Keratinocyte (primary cell): Measurements from ENCODE around the gene ZNF587B. TPM values are rescaled to one million over a fixed set of nuclear protein-coding genes. Genes with fewer than 3 reads are reported as not detected.
A peak's percentile ranks its signal among the peaks of the same experiment; 100 is the strongest.

Source experiments
- DNase-seq: peaks from one replicate; pipeline ENCODE4 v3.0.0-alpha.2; 2011; ENCODE audit warnings: low read depth, missing footprints, low spot score
- FAIRE-seq: peaks from 2 replicates; lab custom pipeline; 2011; peaks lifted over from hg19 to GRCh38; lab: Jason Lieb, UNC
- H2AFZ ChIP-seq: 2 replicates; pipeline ENCODE4 v1.6.0; 2012; ENCODE audit warnings: low read length, control low read depth, inconsistent platforms; ENCODE audit not compliant: control insufficient read depth
- H3K27ac ChIP-seq: 2 replicates; pipeline ENCODE4 v1.5.1; 2011; ENCODE audit warnings: low read length; ENCODE audit not compliant: control insufficient read depth, insufficient read depth
- H3K27me3 ChIP-seq: 3 replicates; pipeline ENCODE4 v1.6.0; 2011; ENCODE audit warnings: low read length; ENCODE audit not compliant: control insufficient read depth, insufficient read depth; ENCODE audit errors: extremely low read depth
- H3K36me3 ChIP-seq, 2 experiments: 2 replicates in 1 of 2; 3 replicates in 1 of 2; pipeline ENCODE4 v1.5.1; 2011; ENCODE audit warnings: low read length in 2 of 2, mild to moderate bottlenecking in 1 of 2; ENCODE audit not compliant: control insufficient read depth in 2 of 2, insufficient read depth in 2 of 2; ENCODE audit errors: extremely low read depth in 1 of 2
- H3K4me1 ChIP-seq: 3 replicates; pipeline ENCODE4 v1.5.1; 2011; ENCODE audit warnings: low read length; ENCODE audit not compliant: control insufficient read depth, insufficient read depth; ENCODE audit errors: extremely low read depth
- H3K4me2 ChIP-seq: 3 replicates; pipeline ENCODE4 v1.6.0; 2011; ENCODE audit warnings: low read depth, low read length; ENCODE audit not compliant: control insufficient read depth, insufficient read depth; ENCODE audit errors: extremely low read depth
- H3K4me3 ChIP-seq, 3 experiments: fragments of 200-600 bp in 1 of 3; sonication (generic) in 1 of 3; 2 replicates in 2 of 3; 3 replicates in 1 of 3; pipeline ENCODE4 v1.5.1; 2011 to 2016; ENCODE audit warnings: low read length in 3 of 3, mild to moderate bottlenecking in 3 of 3, control low read depth in 2 of 3, inconsistent platforms in 1 of 3, low read depth in 1 of 3, mixed read lengths in 1 of 3, mixed run types in 1 of 3, moderate library complexity in 1 of 3; ENCODE audit not compliant: control insufficient read depth in 2 of 3, insufficient read depth in 2 of 3; ENCODE audit errors: extremely low read depth in 1 of 3
- H3K79me2 ChIP-seq: 2 replicates; pipeline ENCODE4 v1.6.0; 2012; ENCODE audit warnings: low read length; ENCODE audit not compliant: control insufficient read depth, insufficient read depth
- H3K9ac ChIP-seq: 3 replicates; pipeline ENCODE4 v1.6.0; 2011; ENCODE audit warnings: low read length; ENCODE audit not compliant: control insufficient read depth, insufficient read depth; ENCODE audit errors: extremely low read depth
- H3K9me1 ChIP-seq: 3 replicates; pipeline ENCODE4 v1.6.0; 2011; ENCODE audit warnings: low read length; ENCODE audit not compliant: control insufficient read depth, insufficient read depth; ENCODE audit errors: extremely low read depth
- H3K9me3 ChIP-seq: 2 replicates; pipeline ENCODE4 v1.5.1; 2012; ENCODE audit warnings: low read depth, low read length; ENCODE audit not compliant: control insufficient read depth
- H4K20me1 ChIP-seq: 3 replicates; pipeline ENCODE4 v1.6.0; 2011; ENCODE audit warnings: low read length; ENCODE audit not compliant: control insufficient read depth, insufficient read depth; ENCODE audit errors: extremely low read depth
- CTCF ChIP-seq, 3 experiments: IDR thresholded peaks in 1 of 3; conservative IDR thresholded peaks in 1 of 3; optimal IDR thresholded peaks in 1 of 3; 2 replicates in 2 of 3; 3 replicates in 1 of 3; pipeline versions ENCODE3 to v1.5.1; 2011; ENCODE audit warnings: low read length in 3 of 3, mild to moderate bottlenecking in 3 of 3, moderate library complexity in 2 of 3, control low read depth in 1 of 3, inconsistent platforms in 1 of 3; ENCODE audit not compliant: insufficient read depth in 2 of 3; ENCODE audit errors: extremely low read depth in 1 of 3
- EZH2 ChIP-seq: IDR thresholded peaks from one replicate; pipeline ENCODE4 v1.6.1; 2012; ENCODE audit warnings: inconsistent platforms, mild to moderate bottlenecking, low read length, moderate library complexity
- dilution Hi-C: fragments of 300-500 bp; cut with MboI; formaldehyde crosslinking; loops from one replicate; pipeline ENCODE4 v1.7.0; 2020; ENCODE audit warnings: low sequenced_read_pairs; ENCODE audit not compliant: extremely low pct_ligation_motif_present
- polyA plus RNA-seq, 5 experiments: library from polyadenylated mRNA; depleted of rRNA in 3 of 5; stranded (reverse) in 3 of 5; stranded (forward) in 1 of 5; unstranded in 1 of 5; fragments of >200 nt; gene quantifications; 1 replicate in 1 of 5; 2 replicates in 3 of 5; 3 replicates in 1 of 5; pipeline versions ENCODE4 v1.2.1 to v1.2.3, GENCODE V29; 2011 to 2012; ENCODE audit warnings: missing spikeins in 2 of 5, low read depth in 1 of 5, low replicate concordance in 1 of 5

ZNF587B gene
- polyA plus RNA-seq, 1 donor (not counting 4 experiments of a cell fraction or from before 2014, with no cell fraction given), result 12.8 TPM

DNA sequence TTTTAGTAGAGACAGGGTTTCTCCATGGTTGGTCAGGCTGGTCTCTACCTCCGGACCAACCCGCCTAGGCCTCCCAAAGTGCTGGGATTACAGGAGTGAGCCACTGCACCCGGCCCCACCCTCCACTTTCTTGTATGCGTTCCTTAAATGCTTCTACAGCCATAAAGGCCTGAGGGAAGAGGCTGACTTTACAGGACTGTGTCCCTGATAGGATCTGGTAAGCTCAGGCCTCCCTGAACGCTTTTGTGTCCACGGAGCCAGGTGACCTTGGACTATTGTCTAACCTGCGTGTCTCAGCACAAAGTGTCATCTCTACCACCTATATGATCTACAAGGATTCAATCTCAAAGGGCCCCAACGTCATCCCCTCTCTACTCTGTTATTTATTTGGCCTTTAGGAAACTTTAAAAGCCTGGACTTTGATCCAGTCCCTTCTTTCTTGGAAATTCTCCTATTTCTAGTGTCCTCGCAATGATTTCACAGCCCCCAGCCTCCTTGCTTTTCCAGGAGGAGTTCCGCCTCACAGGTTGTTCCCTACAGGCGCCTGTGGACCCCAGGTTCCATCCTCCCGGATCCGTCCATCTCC, 16.1 kb upstream of the ZNF587B start:
- Histone ChIP-seq H4K20me1 (no peaks in the 10 kb centered on the region), H3K9me3 (no peaks in the 10 kb centered on the region), H3K27me3 (no peaks in the 10 kb centered on the region), H3K4me3 (peak overlapping the region; percentile 79 to 94 (median 89)), H3K9ac (peak overlapping the region; percentile 85), H3K36me3 (peaks cover 9 to 10% of the 10 kb centered on the region in 2 experiments), H3K79me2 (peaks cover 34% of the 10 kb centered on the region), H2AFZ (peak overlapping the region; percentile 82), H3K4me1 (peaks cover 5% of the 10 kb centered on the region), H3K27ac (peak overlapping the region; percentile 71), H3K4me2 (peak overlapping the region; percentile 97), H3K9me1 (no peaks in the 10 kb centered on the region)
- no peak for FAIRE-seq
- dilution Hi-C loops, result no loop called here
- DNase-seq, result no peak
- no peak for TF ChIP-seq EZH2
- no peak for TF ChIP-seq CTCF (optimal IDR thresholded peaks at IDR 0.05 in 1 of 3, IDR thresholded peaks at IDR 0.05 in 1 of 3, conservative IDR thresholded peaks at IDR 0.05 in 1 of 3; ENCODE audit: extremely low read depth in 1 of 3, insufficient read depth in 2 of 3, low read length in 3 of 3)

GRCh38 chr19:57814505-57815246, 15.4 kb upstream of the ZNF587B start, which contains the start of gene ZNF552:
TSS of gene ZNF552 (minus strand) at chr19:57814913. CDS start at chr19:57814743, 170 bp downstream.
- Histone ChIP-seq H3K4me1 (peaks cover 5% of the 10 kb centered on the region), H3K27ac (peak within 1 kb of the TSS; percentile 71), H4K20me1 (no peaks in the 10 kb centered on the region), H3K9me3 (no peaks in the 10 kb centered on the region), H3K9ac (peak within 1 kb of the TSS; percentile 85), H3K27me3 (no peaks in the 10 kb centered on the region), H3K4me2 (peak within 1 kb of the TSS; percentile 97), H3K79me2 (peaks cover 34% of the 10 kb centered on the region), H2AFZ (peak within 1 kb of the TSS; percentile 82), H3K4me3 (peak within 1 kb of the TSS; percentile 79 to 94 (median 89)), H3K36me3 (peaks cover 9 to 10% of the 10 kb centered on the region in 2 experiments), H3K9me1 (no peaks in the 10 kb centered on the region)
- peak; percentile 63 for FAIRE-seq
- TF ChIP-seq EZH2 (no peak), CTCF (optimal IDR thresholded peaks at IDR 0.05 in 1 of 3, IDR thresholded peaks at IDR 0.05 in 1 of 3, conservative IDR thresholded peaks at IDR 0.05 in 1 of 3; ENCODE audit: extremely low read depth in 1 of 3, insufficient read depth in 2 of 3, low read length in 3 of 3) (no peak)
- peak; percentile 81 for DNase-seq
- dilution Hi-C loops, result no loop called here
